ENCODE data around the gene CDK19.

CDK19 gene

GRCh38 chr6:110683241-110683640 is 132.0 kb downstream of the CDK19 start:
- TF ChIP-seq SUZ12 (IDR thresholded peaks at IDR 0.05) (no peak), NFRKB (IDR thresholded peaks at IDR 0.05) (no peak), PKNOX1 (IDR thresholded peaks at IDR 0.05) (no peak), LEF1 (IDR thresholded peaks at IDR 0.05; ENCODE audit: borderline replicate concordance) (no peak), CTBP1 (IDR thresholded peaks at IDR 0.05; ENCODE audit: borderline replicate concordance) (no peak), ARNT (IDR thresholded peaks at IDR 0.05) (no peak), ELF4 (IDR thresholded peaks at IDR 0.05) (no peak), FOXM1 (IDR thresholded peaks at IDR 0.05; ENCODE audit: borderline replicate concordance) (no peak), ZNF384 (IDR thresholded peaks at IDR 0.05) (no peak), FOXA1 (IDR thresholded peaks at IDR 0.05) (no peak), BHLHE40 (IDR thresholded peaks at IDR 0.05; ENCODE audit: borderline replicate concordance) (no peak), L3MBTL2 (conservative IDR thresholded peaks at IDR 0.05) (no peak), SP1 (IDR thresholded peaks at IDR 0.05) (no peak)
- DNase-seq (ENCODE audit: extremely low spot score): no peak
- ChIA-PET POLR2A (interaction anchor here (1.2 kb wide), 1 partner anchor 191 kb away, joined by 3 read pairs; the partner anchor contains the start of gene AMD1), CTCF (interaction anchor here (0.6 to 2.7 kb wide), 4 partner anchors 14 to 328 kb away, joined by 3 to 10 read pairs (median 6); no protein-coding TSS in a partner anchor)

GRCh38 chr6:110682460-110682853 is 132.8 kb downstream of the CDK19 start:
- DNase-seq (ENCODE audit: extremely low spot score): peak; percentile 74
- POLR2A ChIA-PET: interaction anchor here (0.8 to 3.3 kb wide), 5 partner anchors 131 to 276 kb away, joined by 3 to 16 read pairs (median 7); partner anchors contain the start of genes AMD1, CDK19 and GTF3C6
- CTCF ChIA-PET: interaction anchor here (0.6 to 2.7 kb wide), 11 partner anchors 8 to 736 kb away, joined by 3 to 10 read pairs (median 4); partner anchors contain the start of gene CDK19
- TF ChIP-seq HDGF (IDR thresholded peaks at IDR 0.05; ENCODE audit: borderline replicate concordance): no peak
- peak; percentile 45 for TF ChIP-seq ELF4 (IDR thresholded peaks at IDR 0.05)
- TF ChIP-seq BHLHE40 (IDR thresholded peaks at IDR 0.05; ENCODE audit: borderline replicate concordance): no peak
- TF ChIP-seq FOXK2 (IDR thresholded peaks at IDR 0.05): no peak
- no peak for TF ChIP-seq FOXA1 (IDR thresholded peaks at IDR 0.05)
- peak; percentile 96 for TF ChIP-seq PKNOX1 (IDR thresholded peaks at IDR 0.05)

DNA sequence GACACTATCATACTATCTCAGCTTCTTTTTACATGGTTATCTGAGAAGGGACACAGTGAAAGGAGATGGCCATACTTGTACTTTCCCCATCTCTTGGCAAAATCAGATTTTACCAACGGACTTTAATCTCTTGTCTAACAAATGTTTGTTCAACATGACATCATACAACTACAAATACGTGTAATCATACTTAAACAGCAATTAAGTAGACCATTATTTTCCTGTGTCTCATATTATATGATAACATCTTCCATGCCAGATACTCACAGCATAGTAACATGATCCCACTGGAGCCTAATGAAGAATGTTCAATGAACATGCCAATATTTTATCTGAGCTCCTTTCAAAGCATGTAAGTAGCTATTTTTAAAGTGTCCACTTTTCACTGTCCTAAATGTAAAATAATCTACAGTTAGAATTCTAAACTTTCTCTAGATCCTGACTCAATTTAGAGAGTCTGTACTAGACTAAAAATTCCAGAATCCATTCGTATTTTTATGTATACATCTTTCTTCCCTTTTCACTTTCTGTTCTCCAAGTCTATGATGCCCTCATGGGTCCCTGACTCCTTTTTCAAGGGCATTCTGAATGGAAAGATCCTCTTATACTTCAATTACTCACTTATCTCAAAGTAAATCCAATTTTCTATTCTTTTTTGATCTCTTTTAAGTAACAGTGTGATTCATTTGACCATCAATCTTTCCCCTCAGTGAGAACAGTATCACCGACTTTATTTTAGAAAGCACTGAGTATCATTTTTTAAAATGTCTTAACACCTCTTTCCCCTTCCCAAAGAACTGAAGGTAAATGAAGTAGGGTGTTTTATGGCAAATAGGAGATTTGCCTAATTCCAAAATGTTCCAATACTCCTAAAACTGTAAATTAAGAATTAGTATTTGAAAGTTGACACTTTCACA is 133.5 kb downstream of the CDK19 start:
- ChIA-PET CTCF (interaction anchor here (0.6 to 2.7 kb wide), 13 partner anchors 8 to 311 kb away, joined by 3 to 10 read pairs (median 4); partner anchors contain the start of gene CDK19), POLR2A (interaction anchor here (0.8 to 3.3 kb wide), 5 partner anchors 132 to 277 kb away, joined by 3 to 16 read pairs (median 7); partner anchors contain the start of genes AMD1, CDK19 and GTF3C6)
- TF ChIP-seq L3MBTL2 (conservative IDR thresholded peaks at IDR 0.05) (no peak), LEF1 (IDR thresholded peaks at IDR 0.05; ENCODE audit: borderline replicate concordance) (no peak), SP1 (IDR thresholded peaks at IDR 0.05) (no peak), BHLHE40 (IDR thresholded peaks at IDR 0.05; ENCODE audit: borderline replicate concordance) (no peak), ZNF384 (IDR thresholded peaks at IDR 0.05) (no peak), FOXK2 (IDR thresholded peaks at IDR 0.05) (no peak), ARNT (IDR thresholded peaks at IDR 0.05) (no peak)
- DNase-seq (ENCODE audit: extremely low spot score): no peak

DNA sequence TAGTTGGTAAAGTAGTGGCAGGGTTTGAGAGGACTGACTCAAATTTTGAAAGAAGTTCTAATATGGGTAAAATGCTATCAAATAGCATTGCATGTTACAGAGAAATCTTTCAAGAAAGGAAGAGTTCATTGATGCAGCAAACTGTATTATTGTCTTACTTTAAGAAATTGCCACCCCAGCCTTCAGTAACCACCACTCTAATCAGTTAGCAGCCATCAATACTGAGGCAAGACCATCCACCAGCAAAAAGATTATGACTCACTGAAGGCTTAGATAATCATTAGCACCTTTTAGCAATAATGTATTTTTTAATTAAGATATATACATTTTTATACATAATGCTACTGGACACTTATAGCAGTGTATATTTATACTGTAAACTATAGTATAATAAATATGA is 138.9 kb downstream of the CDK19 start:
- POLR2A ChIA-PET: no interaction called here
- TF ChIP-seq ARNT (IDR thresholded peaks at IDR 0.05): no peak
- no peak for TF ChIP-seq LEF1 (IDR thresholded peaks at IDR 0.05; ENCODE audit: borderline replicate concordance)
- no peak for TF ChIP-seq NFRKB (IDR thresholded peaks at IDR 0.05)
- no peak for TF ChIP-seq L3MBTL2 (conservative IDR thresholded peaks at IDR 0.05)
- no peak for TF ChIP-seq PKNOX1 (IDR thresholded peaks at IDR 0.05)
- TF ChIP-seq SUZ12 (IDR thresholded peaks at IDR 0.05): no peak
- TF ChIP-seq HDGF (IDR thresholded peaks at IDR 0.05; ENCODE audit: borderline replicate concordance): no peak
- TF ChIP-seq SP1 (IDR thresholded peaks at IDR 0.05): no peak
- no peak for TF ChIP-seq FOXM1 (IDR thresholded peaks at IDR 0.05; ENCODE audit: borderline replicate concordance)
- TF ChIP-seq CTBP1 (IDR thresholded peaks at IDR 0.05; ENCODE audit: borderline replicate concordance): no peak
- TF ChIP-seq ELF4 (IDR thresholded peaks at IDR 0.05): no peak
- TF ChIP-seq ZNF384 (IDR thresholded peaks at IDR 0.05): no peak
- no peak for DNase-seq (ENCODE audit: extremely low spot score)
- CTCF ChIA-PET: no interaction called here

DNA sequence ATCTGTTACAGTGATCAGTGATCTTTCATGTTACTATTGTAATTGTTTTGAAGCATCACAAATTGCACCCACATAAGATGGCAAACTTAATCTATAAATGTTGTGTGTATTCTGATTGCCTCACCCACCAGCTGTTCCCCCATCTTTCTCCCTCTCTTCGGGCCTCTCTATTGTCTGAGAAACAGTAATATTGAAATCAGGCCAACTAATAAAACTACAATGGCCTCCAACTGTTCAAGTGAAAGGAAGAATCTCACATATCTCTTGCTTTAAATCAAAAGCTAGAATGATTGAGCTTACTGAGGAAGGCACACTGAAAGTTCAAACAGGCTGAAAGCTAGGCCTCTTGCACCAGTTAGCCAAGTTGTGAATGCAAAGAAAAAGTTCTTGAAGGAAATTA is 141.2 kb downstream of the CDK19 start:
- CTCF ChIA-PET: no interaction called here
- POLR2A ChIA-PET: no interaction called here
- TF ChIP-seq L3MBTL2 (conservative IDR thresholded peaks at IDR 0.05) (no peak), FOXM1 (IDR thresholded peaks at IDR 0.05; ENCODE audit: borderline replicate concordance) (no peak), LEF1 (IDR thresholded peaks at IDR 0.05; ENCODE audit: borderline replicate concordance) (no peak), ELF4 (IDR thresholded peaks at IDR 0.05) (no peak)
- no peak for DNase-seq (ENCODE audit: extremely low spot score)

GRCh38 chr6:110672122-110672521 is 143.1 kb downstream of the CDK19 start:
- DNase-seq (ENCODE audit: extremely low spot score): no peak
- TF ChIP-seq BHLHE40 (IDR thresholded peaks at IDR 0.05; ENCODE audit: borderline replicate concordance) (no peak), TARDBP (IDR thresholded peaks at IDR 0.05) (no peak), ZNF384 (IDR thresholded peaks at IDR 0.05) (no peak), ELF4 (IDR thresholded peaks at IDR 0.05) (no peak), FOXK2 (IDR thresholded peaks at IDR 0.05) (no peak), ARNT (IDR thresholded peaks at IDR 0.05) (no peak), L3MBTL2 (conservative IDR thresholded peaks at IDR 0.05) (no peak), NFRKB (IDR thresholded peaks at IDR 0.05) (no peak)
- CTCF ChIA-PET: no interaction called here
- POLR2A ChIA-PET: interaction anchor here (1.5 kb wide), 1 partner anchor 202 kb away, joined by 3 read pairs; the partner anchor contains the start of gene AMD1

Data from HEK293T (cell line).